ENCODE measurements around the gene ZNF784.

DNA sequence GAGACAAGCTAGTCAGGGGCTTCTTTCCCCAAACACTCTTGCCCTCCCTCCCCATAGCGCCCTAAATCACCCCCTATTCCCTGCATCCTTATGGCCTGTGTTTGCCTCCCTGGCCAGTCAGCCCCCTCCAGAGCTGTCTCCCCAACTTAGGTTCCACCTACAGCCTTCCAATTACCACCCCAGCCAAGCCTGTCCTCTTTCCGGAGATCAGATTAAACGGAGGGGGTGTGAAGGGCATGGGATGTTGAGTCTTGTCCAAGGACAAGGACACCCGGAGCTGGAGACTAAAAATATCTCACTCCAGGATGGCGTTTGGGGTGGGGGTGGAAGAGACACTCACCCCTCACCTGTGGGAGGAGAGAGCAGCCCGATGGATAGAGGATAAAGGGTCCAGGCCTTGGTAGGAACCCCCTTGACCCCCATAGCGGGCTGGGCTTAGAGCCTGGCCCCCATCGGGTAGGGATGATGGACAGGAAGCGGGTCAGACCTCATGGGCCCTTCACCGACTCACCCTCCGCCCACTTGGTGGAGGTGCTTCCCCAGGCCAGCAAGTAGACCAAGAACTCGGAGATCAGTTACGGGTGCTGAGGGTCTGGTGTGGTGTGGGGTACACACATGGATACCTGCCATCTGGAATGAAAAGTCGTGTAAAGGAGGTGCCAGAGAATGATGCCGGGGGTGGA lies 12.9 kb downstream of the ZNF784 start:
- TF ChIP-seq, protein P1, sequence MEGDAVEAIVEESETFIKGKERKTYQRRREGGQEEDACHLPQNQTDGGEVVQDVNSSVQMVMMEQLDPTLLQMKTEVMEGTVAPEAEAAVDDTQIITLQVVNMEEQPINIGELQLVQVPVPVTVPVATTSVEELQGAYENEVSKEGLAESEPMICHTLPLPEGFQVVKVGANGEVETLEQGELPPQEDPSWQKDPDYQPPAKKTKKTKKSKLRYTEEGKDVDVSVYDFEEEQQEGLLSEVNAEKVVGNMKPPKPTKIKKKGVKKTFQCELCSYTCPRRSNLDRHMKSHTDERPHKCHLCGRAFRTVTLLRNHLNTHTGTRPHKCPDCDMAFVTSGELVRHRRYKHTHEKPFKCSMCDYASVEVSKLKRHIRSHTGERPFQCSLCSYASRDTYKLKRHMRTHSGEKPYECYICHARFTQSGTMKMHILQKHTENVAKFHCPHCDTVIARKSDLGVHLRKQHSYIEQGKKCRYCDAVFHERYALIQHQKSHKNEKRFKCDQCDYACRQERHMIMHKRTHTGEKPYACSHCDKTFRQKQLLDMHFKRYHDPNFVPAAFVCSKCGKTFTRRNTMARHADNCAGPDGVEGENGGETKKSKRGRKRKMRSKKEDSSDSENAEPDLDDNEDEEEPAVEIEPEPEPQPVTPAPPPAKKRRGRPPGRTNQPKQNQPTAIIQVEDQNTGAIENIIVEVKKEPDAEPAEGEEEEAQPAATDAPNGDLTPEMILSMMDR (IDR thresholded peaks at IDR 0.05): no peak
- no peak for TF ChIP-seq POLR2A (IDR thresholded peaks at IDR 0.05)
